T47D (cell line): ENCODE results near the gene BTBD9.

Experiments
- DNase-seq, 2 experiments: peaks; one replicate each; pipeline versions ENCODE4 v3.0.0 to v3.0.0-alpha.2; 2011 to 2012; ENCODE audit warnings: low read depth in 1 of 2, low spot score in 1 of 2
- JUND ChIP-seq: IDR thresholded peaks from 2 replicates; pipeline ENCODE4 v1.6.1; 2012; ENCODE audit warnings: low read depth
- in situ Hi-C: cut with HindIII; loops from 2 replicates; pipeline ENCODE4 v1.10.0; 2016; ENCODE audit warnings: low sequenced_read_pairs, low pct_unique_long_range_greater_than_20kb

The BTBD9 gene

GRCh38 chr6:38639498-38640215, at the start of gene BTBD9:
TSS of gene BTBD9 (minus strand) at chr6:38639929.
- DNase-seq: peak; percentile 80 to 88
- in situ Hi-C loops: no loop called here
- no peak for TF ChIP-seq JUND

- DNase-seq: no peak
Observed at GRCh38 chr6:38688579-38689087, 48.9 kb upstream of the BTBD9 start.

DNA sequence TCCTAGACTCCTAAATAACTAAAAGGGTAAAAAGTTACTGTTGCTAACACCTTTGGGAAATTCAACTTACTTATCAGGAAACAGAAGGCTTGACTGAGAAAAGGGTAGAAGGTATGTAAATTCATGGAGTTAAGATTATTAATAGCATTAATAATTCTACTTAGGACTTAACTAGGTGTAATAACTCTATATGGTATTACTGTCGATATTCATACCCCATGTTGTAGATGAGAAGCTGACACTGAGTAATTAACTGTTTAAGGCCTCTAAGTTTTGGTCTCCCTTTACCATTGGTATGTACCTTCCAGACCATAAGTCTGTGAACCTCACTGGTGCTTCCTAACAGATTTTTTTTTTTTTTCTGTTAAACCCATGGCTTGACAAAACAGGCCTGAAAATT, 47.8 kb upstream of the BTBD9 start:
- no peak for DNase-seq
- in situ Hi-C loops: no loop called here
- TF ChIP-seq JUND: no peak

More at GRCh38 chr6:38688579-38689087, 48.9 kb upstream of the BTBD9 start:
- in situ Hi-C loops: no loop called here
- no peak for TF ChIP-seq JUND

- in situ Hi-C loops: no loop called here
Observed at GRCh38 chr6:38687043-38687353, 47.3 kb upstream of the BTBD9 start.

DNA sequence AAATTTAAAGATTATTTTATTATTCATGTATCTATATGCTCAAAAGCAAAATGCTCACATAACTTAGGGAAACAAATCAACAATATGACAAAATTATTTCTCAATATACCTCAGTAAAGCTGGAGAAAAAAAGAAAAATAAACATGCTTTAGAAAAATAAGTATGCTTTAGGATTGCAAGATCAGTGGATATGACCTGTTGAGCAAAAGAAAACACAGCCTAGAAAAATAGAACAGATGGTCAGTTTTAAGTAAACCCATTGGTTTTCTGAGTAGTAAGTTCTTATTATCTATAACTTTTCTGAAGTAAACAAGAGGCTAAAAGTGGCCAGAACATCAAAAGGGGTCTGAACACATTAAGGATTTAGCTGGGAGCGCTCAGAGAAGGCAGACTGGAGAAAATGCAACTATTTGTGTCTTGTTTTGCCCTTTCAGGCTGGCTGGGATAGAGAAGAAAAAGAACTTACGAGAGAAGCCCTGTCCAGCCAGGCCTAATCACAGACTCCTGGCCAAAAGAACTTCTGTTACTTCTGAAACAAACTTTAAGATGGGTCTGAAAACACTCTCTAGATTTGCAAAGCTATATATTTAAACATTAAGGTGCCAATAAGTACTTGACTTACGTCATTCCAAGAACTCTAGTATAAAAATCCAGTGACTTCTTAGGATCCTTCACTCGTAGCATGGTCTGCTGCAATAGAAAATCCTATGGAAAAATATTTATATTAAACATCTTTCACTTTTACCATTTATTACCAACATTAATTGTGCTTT, 46.7 kb upstream of the BTBD9 start:
- TF ChIP-seq JUND: no peak
- no peak for DNase-seq
- in situ Hi-C loops: no loop called here

More at GRCh38 chr6:38687043-38687353, 47.3 kb upstream of the BTBD9 start:
- TF ChIP-seq JUND: no peak
- DNase-seq: no peak

- TF ChIP-seq JUND: no peak
- in situ Hi-C loops: no loop called here
- no peak for DNase-seq
Observed at GRCh38 chr6:38684904-38685303, 45.2 kb upstream of the BTBD9 start.

DNA sequence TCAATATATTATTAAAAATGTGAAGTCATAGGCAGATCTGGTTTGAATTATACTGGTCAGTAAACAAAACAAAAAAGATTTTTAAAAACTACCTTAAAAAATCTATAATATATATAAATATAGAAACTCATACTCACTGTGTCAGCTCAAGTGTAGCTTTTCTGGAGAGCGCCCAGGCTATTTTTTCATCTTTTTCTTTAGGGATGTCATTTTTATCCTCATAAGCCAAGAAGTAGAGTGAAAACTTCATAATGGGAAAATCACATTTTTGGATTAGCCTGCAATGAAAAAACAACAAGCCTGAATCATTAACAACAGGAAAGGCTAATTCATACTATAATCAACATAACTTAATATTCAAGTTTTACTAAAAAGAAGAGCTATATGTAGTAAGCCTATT, 44.5 kb upstream of the BTBD9 start:
- in situ Hi-C loops: no loop called here
- no peak for TF ChIP-seq JUND
- no peak for DNase-seq

- DNase-seq: no peak
- in situ Hi-C loops: no loop called here
- no peak for TF ChIP-seq JUND
Observed at GRCh38 chr6:38681850-38682249, 42.1 kb upstream of the BTBD9 start.

DNA sequence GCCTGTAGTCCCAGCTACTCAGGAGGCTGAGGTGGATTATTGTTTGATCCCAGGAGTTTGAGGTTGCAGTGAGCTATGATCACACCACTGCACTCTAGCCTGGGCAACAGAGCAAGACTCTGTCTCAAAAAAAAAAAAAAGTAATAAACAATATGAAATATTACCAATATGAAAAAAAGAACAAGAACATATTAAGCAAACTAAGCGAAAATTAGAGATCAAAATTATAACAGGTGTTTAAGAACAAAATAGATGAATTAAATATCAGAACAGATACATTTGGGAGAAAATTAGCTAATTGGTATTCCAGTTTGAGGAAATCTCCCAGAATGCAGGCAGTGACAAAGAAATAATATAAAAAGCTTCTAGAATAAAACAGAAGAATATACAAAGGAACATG, 39.9 kb upstream of the BTBD9 start:
- DNase-seq: no peak
- in situ Hi-C loops: no loop called here
- TF ChIP-seq JUND: no peak

GRCh38 chr6:38678178-38678760, 38.5 kb upstream of the BTBD9 start:
- in situ Hi-C loops: no loop called here
- DNase-seq: no peak
- no peak for TF ChIP-seq JUND

- TF ChIP-seq JUND: no peak
- no peak for DNase-seq
- in situ Hi-C loops: no loop called here
Observed at GRCh38 chr6:38676974-38677544, 37.3 kb upstream of the BTBD9 start.

GRCh38 chr6:38676236-38676973, 36.7 kb upstream of the BTBD9 start:
- in situ Hi-C loops: no loop called here
- TF ChIP-seq JUND: no peak

More at GRCh38 chr6:38676236-38676973, 36.7 kb upstream of the BTBD9 start:
- DNase-seq: no peak
